ENCODE results near the gene TCOF1.
"Not testable (repeated sequence)": the region's sequence is repeated elsewhere in the genome, so short reads cannot be mapped to it uniquely, and the experiment has no call there.

Gene TCOF1

DNA sequence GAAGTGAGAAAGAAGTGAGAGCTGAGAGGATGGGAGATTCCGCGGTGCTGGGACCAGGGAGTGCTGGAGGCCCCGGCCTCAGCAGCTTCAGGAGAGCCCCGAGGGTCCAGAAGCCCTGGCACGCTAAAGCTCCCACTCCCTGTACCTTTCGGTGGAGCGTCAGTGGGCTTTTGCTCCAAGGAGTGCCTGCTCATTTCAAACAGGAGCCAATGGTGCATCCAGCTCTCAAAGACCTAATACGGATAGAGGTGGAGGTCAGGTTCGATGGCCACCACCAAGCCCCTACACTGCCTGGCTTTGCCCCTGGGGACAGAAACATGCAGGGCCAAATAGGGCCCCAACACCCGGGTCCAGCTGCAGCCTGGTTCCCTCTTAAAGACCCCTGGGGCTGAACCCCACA, 47.0 kb downstream of the TCOF1 start:
- DNase-seq (ENCODE audit: low spot score): no peak

DNA sequence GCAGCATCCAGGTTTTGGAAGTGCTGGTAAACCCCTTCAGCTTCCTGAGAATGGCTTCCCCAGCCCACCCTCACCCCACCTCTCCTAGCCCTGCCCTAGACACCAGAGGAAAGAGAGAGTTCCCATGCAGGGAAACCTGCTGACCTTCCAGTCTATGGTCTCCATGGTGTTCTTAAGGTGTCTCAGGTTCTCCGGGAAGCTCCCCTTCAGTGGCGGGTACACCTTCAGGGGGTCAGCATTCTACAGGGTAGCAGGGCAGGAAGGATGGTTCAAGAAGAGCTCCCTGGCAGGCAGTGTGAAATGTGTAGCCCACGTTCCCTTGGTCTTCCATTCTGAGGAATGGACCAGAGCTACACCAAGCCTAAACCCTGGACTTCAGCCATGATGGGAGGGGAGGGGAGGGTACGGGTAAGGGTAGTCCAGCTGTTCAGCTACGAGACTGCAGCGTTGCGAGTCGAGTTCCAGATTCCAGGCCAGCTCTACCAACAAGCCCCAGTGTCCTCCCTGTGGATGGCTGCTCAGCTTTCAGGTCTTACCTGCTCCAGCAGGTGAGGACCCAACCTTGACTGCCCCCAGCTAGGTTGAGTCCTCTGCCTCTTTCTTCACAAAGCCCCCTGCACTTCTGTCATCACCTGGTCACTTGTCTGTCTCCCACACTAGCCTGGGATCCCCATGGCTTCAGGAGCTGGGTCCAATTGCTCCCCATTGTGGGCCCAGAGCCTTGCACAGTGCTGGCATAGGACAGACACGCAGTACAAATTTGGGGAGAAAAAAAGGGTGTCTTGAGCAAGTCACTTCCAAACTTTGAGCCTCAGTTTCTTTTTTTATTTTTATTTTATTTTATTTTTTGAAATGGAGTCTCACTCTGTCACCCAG, 47.7 kb downstream of the TCOF1 start:
- no peak for DNase-seq (ENCODE audit: low spot score)

DNA sequence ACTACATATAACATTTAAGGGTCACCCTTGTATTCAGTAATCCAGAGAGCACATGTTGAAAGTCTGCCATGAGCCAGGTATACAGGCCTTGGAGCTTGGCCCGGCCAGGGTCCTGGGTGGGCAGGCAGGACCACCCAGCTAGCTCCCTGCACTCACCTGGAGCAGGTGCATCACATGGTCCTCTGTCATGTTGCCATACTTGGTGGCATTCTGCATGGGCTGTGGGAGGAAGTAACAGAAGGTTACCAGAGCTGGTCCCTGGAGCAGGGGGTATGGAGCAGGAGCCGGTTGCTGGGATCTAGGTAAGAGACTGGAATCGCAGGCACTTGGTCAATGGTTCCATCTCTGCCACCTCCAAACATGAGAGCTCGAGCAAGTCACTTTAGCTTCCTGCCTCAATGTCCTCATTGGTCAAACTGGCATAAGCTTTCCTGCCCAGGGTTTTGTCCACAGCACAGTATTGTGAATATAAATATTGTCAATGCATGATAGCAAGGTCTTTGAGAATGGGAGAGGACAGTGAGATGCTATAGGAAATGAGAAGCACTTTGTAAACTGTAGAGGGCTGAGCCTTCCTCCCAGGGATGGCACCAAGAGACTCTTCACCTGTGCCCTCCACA, 48.7 kb downstream of the TCOF1 start:
- DNase-seq (ENCODE audit: low spot score): no peak

DNA sequence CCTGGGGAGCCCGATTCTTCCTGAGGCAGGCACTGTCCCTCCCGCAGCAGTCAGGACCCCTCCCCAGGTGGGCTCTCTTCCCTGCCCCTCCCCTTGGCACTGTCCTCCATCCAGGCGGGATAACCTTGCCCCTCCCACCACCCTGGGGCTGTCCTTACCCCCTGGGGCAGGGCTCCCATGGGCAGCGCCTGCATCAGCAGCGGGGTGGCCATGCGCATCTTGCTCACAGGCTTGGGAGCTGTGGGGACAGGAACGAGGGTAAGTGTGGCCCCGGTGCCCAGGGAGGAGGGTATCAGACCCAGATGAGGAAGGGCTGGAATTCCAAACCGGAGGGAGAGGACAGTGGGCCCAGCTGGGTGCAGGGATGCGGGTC, 49.2 kb downstream of the TCOF1 start:
- DNase-seq (ENCODE audit: low spot score): no peak

DNA sequence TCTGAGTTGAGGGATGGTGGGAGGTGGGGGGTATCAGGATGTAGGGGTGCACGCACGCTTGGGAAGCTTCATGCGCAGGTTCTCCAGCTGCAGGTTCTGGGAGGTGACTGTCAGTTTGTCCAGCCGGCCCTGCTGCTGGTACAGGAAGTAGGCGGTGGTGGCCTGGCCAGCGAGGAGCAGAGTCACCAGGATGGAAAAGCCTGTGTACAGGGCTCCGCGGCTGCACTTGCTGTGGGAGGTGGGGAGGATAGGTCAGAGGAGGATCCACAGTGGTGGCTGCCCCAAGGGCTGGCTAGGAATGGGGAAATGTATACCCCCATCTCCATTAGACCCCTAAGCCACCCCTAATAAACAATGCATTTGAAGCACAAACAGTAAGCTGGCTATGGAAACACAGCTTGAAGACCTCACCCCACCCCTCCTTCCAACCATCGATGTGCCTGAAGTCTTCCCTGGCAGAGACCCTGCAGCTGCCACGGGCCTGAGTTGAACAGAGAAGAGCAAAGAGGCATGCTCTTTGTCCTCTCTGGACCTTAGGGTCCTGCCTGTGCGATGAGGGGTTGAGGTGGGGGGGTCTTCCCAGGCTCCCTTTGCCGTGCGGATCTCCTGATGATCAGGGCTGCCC, 49.7 kb downstream of the TCOF1 start:
- no peak for DNase-seq (ENCODE audit: low spot score)

DNA sequence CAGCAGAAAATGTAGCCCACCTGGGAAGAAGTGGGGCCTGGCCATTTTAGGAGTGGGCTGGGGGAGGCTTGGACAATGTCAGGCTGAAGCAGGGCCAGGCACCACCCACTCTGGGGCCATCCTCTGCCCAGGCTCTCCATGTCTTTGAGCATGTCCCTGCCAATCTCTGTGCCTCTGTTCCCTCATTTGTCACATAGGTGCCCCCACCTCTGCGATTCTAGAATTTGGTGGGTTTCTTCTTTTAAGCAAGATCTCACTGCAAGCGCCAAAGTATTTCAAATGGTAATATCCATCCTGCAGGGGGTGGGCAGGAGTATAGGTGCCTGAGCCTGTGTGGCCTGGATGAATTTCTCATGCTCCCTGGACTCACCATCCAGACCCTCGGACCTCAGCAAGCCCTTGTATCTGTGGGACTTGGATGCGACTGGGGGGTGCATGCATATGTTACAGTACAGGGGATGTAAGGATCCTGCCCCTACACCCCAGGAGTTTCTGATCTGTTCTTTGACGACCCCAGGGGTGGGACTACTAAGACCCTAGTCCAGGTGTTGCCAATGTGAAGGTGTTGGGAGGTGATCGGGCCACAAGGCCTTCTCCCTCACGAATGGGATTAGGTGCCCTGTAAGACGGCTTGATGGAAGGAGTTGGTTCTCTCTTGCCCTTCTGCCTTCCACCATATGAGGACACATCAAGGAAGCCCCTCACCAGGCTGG, 50.9 kb downstream of the TCOF1 start:
- no peak for DNase-seq (ENCODE audit: low spot score)

DNA sequence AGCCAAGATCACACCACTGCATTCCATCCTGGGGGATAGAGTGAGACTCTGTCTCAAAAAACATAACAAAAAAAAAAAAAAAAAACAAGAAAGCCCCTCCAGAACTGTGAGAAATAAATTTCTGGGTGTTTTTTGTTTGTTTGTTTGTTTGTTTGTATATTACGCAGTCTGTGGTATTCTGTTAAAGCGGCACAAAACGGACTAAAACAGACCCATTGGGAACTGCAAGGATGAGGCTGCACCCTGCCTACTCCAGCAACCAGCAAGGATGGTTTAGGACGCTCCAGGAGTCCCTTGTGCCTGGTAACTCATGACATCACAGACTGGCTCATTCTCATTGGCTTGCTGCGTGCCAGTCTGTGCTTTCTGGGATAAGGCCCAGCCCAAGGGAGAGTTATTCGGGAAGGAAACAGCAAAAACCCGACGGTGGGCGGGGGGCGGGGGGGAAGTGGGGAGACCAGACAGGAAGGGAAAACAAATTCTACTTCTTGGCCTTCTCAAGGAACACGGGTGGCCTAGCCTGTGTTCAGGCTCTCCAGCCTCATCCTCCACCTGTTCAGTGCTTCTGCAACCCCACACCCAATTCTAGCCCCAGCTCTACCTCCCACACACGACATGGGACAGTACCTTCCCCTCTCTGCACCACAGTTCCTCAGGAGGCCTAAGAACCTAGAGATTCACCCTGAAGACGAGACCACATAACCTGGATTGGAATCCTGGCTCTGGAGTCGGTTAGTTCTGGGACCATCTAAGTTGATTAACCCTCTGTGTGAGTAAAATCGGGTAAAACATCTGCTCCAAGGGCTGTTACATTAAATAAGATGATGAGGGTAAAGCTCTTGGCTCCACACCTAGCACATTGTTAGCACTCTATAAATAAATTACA, 52.4 kb downstream of the TCOF1 start:
- peak; percentile 97 for DNase-seq (ENCODE audit: low spot score)

DNA sequence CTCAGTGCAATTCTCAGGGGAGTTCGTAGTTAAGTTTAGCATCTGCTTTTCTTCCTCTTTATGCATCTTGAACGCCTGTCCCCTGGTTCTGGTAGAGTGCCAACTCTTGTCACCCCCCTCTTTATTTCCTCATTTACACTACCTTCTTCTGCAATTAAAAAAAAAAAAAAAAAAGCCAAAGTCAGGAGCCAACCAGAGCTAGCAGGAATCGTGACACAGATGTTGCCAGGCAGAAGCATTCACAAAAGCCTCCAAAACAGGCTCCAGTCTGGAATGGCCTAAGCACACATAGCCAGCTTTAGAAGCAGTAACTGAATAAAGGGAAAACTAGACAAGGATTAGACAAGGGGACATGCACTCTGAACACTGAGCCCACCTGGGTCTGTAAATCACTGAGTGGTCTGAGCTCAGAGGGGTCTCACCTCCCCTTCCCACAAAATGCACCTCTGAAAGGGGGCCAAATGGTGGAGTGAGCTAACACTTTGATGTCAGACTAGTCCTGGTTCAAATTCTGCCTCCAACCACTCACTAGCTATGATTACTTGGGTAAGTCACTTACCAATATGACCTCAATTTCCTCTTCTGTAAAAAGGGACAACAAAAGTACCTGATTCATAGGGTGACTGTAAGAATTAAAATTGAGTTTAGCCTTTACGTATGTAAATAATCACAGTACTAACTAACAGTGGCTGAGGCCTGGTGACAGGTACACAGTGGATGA, 53.2 kb downstream of the TCOF1 start:
- DNase-seq (ENCODE audit: low spot score): peak; percentile 92

DNA sequence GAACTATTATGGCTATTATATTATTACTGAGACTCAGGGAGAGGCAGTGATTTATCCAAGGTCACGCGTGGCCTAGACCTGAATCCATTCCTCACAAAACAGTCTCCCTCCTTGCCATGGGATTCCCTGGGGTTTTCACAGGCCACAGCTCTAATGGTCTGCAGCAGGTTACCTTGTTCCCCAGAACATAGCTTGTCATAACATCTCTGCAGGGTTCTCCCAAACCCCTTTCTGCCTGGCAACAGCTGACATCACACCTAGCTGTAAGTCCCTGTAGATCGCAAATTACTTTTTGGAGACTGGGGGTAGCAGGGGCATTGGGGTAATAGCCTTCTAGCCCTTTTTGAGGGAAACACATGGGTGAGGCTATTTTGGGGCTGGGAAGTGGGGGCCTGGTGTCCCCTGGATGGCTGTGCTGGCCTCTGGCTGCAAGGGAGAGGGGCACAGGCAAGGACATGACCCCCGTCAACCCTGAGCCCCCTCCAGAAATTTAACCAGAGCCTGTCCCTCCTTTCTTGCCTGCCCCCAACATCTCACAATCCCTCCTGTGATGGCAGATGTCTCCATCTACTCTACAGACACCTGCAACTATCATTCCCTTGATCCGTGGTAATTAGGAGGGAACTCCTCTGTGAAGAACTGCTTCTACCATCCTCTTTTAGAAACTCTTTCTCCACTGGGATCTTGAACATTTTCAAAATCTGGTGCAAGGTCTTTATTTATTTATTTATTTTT, 53.9 kb downstream of the TCOF1 start:
- no peak for DNase-seq (ENCODE audit: low spot score)

DNA sequence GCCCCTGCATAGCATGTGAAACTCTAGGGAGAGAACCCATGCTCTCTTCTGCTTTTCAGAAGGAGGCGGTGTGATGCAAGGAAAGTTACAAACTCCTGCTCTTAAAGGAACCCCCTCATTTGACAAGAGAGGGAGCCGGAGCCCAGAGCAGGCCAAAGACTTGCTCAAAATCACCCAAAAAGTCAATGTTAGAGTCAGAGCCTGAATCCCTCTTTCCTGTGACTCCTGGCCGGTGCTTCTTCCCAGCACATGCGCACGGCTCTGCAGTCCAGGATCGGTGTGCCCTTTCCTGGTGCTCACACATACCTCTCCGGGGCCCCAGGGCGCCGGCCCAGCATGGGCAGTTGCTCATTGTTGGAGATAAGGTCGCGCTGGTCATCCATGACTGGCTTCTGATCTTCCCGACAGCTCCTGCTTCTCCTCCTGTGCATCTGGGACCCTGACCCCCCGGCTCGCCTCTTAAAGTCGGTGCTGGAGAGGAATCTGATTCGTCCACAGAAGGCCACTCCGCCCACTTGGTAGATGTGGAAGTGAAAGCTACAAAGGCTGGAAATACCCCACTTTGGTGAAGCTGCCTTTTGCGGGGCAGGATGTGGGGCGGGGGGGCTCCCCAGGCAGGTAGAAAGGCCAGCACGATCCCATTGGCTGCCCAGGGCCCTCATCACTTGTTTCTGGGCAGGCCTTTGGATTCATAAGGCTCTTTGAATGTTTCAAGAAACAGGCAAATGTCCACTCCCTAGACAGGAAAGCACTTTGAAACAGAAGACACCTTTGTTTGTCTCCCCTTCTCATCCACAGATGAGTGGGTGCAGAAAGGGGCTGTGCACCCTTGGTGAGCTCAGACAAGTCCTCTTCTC, 55.0 kb downstream of the TCOF1 start, which contains the start of gene CD74:
Gene CD74, minus strand, starts transcription at position 592 of the 857 bp plus-strand sequence. Its CDS starts 161 bp downstream, at position 431.
- peak; percentile 66 for DNase-seq (ENCODE audit: low spot score)

DNA sequence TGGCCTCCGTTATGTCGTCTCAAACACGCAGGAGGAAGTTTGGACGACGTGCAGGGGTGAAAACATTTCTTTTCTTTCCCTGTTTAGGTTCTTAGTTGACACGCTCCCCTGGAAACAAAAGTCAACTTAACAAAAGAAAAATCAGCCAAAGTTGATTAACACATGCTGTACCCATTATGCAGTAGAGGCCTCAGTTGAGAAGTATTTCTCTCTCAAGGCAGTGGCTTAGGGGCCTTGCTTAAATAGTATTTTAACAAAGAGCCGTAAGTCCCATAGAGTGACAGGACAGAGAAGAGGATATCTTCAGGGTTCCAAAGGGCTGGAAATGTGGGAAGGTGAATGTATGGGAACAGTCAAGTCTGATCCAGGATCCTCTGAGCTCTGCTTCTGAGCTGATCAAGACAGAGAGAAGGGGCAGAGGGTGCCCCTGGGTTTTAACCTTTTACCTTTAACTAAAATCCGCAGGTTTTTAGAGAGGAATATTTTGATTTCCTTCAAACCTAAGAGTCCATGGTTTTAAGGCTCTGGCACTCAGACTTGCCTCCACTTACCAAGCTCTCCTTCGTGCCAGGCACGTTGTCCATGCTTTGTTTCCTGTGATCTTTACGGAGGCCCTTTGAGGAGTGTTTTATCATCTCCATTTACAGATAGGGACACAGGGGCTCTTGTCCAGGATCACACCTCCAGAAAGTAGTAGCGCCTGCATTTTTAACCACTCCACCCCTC, 55.8 kb downstream of the TCOF1 start:
- DNase-seq (ENCODE audit: low spot score): no peak

DNA sequence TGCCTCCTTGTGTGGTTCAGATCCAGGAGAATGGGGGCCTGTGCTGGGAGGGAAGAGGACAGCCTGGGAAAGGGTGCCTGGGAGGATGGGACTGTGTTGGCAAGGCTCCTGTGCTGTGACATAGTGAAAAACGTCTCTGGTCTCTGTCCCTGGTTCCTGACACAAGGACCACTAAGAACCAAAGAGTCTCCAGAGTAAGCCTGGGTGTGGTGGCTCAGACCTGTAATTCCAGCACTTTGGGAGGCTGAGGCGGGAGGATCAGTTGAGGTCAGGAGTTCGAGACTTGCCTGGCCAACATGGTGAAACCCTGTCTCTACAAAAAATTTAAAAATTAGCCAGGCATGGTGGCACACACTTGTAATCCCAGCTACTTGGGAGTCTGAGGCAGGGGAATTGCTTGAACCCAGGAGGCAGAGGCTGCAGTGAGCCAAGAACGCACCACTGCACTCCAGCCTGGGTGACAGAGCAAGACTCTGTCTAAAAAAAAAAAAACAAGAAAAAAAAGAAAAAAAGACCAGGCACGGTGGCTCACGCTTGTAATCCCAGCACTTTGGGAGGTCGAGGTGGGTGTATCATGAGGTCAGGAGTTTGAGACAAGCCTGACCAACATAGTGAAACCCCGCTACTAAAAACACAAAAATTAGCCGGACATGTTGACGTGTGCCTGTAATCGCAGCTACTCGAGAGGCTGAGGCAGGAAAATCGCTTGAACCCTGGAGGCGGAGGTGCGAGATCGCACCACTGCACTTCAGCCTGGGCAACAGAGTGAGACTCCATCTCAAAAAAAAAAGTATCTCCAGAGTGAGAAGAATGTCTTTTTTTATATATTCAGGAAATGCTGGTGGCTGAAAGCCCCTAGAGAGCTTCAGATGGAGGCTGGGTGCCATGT, 56.6 kb downstream of the TCOF1 start:
- not testable (repeated sequence) for DNase-seq (ENCODE audit: low spot score)

DNA sequence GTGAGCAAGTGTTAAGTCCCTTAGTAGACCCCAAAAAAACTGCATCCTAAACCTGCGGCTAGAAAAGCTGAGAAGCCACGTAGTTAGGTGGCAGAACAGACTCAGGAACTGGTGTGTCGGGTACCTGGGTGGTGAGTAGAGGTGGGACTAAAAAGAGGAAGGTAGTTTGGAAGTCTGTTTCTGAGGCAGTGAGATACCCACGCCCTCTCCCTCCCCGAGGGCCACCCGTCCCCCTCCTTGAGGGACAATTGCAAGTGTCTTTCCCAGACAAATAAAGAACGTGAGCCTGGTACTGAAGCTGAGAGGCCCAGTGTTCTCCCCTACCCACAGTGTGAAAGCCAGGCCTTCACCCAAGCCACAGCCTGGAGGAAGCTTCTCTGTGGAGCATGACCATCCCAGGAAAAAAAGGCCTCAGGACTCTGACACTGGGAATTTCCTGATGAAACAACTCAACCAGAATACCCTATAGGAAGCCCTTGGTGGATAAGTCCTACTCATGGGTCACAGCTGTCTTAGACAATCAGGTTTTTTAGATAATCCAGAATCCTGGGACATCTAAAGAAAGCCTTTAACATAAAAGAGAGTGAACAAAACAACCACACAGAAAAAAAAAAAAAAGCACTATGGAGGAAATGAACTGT, 62.3 kb downstream of the TCOF1 start:
- DNase-seq (ENCODE audit: low spot score): no peak

DNA sequence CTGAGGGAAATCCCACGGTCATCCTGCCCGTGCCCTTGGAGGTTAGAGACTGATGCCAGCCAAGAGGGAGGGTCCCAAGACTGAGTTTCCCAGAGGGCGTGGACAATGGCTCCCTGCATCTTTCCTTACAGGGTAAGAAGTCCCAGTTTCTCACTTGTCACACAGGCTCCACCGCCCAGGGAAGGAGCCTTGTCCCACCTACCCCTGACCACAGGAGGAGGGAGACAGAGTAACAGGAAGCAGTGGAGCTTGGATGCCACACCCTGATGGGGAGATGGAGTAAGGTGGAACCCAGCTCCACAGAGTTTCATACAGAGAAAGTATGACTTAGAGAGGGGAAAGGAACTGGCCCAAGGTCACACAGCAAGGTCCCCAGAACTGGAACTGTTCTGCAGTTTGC, 64.6 kb downstream of the TCOF1 start:
- no peak for DNase-seq (ENCODE audit: low spot score)

DNA sequence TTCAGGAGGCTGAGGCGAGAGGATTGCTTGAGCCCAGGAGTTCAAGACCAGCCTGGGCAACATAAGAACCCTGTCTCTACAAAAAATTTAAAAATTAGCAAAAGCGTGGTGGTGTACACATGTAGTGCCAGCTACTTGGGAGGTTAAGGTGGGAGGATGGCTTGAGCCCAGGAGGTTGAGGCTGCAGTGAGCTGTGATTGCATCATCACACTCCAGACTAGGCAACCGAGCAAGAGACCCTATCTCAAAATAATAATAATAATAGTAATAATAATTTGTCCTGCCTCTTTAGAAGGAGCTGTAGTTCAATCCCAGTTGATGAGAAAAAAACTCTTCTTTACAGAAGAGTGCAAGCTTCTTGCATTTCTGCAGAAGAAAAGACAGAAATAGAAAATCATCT, 65.3 kb downstream of the TCOF1 start:
- no peak for DNase-seq (ENCODE audit: low spot score)

DNA sequence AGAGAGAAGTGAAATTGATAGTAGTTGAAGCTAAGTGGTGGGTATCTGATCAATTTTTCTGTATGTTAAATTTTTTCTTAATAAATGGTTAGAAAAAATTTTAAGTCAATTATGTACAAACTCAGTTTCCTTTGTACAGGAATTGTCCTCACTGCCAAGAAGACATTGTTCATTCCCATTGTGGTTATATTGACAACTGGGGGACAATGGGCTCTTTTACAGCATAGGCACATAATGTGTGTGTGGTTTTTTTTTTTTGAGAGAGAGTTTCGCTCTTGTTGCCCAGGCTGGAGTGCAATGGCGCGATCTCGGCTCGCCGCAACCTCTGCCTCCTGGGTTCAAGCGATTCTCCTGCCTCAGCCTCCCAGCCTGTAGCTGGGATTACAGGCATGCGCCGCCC, 68.7 kb downstream of the TCOF1 start:
- not testable (repeated sequence) for DNase-seq (ENCODE audit: low spot score)
